Suprapubic skin (tissue), 3 donors: ENCODE data around the gene LRRTM4.

Experiments used
- EP300 ChIP-seq: sonication (generic); formaldehyde crosslinking; IDR thresholded peaks from one replicate; pipeline ENCODE4 v1.6.1; 2017; ENCODE audit warnings: antibody characterized with exemption
- POLR2A ChIP-seq, 2 donors: fragments of 450-650 bp; IDR thresholded peaks; one replicate each; pipeline ENCODE4 v1.6.1; 2017; ENCODE audit warnings: antibody characterized with exemption in 2 of 2, mild to moderate bottlenecking in 2 of 2, moderate library complexity in 2 of 2
- TF ChIP-seq, protein P1 (sequence below), 2 donors: fragments of 200-600 bp in 1 of 2; fragments of 450-650 bp in 1 of 2; sonication (generic) in 1 of 2; IDR thresholded peaks; one replicate each; pipeline ENCODE4 v1.5.1; 2016 to 2019; ENCODE audit warnings: antibody characterized with exemption in 2 of 2, mild to moderate bottlenecking in 1 of 2, moderate library complexity in 1 of 2

DNA sequence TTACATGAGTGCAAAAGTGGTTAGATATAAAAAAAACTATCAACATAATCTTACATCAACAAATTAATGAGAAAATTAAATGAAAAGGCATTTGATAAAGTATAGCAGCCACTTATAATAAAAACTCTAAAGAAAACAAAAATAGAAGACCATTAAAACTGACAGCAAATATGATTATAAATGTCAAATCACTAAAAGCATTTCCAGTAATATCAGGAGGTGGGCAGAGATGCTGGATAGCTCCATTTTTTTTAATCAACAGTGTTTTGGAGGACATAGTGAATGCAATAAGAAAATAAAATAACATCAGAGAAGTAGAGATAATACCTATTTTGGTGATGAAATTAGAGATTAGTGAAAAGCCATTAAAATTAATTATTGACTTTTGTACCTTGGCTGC lies 173.4 kb downstream of the LRRTM4 start:
- TF ChIP-seq, protein P1, sequence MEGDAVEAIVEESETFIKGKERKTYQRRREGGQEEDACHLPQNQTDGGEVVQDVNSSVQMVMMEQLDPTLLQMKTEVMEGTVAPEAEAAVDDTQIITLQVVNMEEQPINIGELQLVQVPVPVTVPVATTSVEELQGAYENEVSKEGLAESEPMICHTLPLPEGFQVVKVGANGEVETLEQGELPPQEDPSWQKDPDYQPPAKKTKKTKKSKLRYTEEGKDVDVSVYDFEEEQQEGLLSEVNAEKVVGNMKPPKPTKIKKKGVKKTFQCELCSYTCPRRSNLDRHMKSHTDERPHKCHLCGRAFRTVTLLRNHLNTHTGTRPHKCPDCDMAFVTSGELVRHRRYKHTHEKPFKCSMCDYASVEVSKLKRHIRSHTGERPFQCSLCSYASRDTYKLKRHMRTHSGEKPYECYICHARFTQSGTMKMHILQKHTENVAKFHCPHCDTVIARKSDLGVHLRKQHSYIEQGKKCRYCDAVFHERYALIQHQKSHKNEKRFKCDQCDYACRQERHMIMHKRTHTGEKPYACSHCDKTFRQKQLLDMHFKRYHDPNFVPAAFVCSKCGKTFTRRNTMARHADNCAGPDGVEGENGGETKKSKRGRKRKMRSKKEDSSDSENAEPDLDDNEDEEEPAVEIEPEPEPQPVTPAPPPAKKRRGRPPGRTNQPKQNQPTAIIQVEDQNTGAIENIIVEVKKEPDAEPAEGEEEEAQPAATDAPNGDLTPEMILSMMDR (IDR thresholded peaks at IDR 0.05) = no peak
- no peak for TF ChIP-seq EP300
- TF ChIP-seq POLR2A (IDR thresholded peaks at IDR 0.05) = no peak
